RPMI8226 (cell line): ENCODE data around the gene SLC37A1.
"Not testable (repeated sequence)": the region's sequence is repeated elsewhere in the genome, so short reads cannot be mapped to it uniquely, and the experiment has no call there.

Experiments used
- DNase-seq: peaks from one replicate; pipeline ENCODE4 v3.0.0-alpha.2; 2015

Gene SLC37A1

GRCh38 chr21:42597487-42598158 lies 84.0 kb downstream of the SLC37A1 start:
- no peak for DNase-seq

GRCh38 chr21:42598159-42598735 lies 84.6 kb downstream of the SLC37A1 start:
- no peak for DNase-seq

GRCh38 chr21:42599486-42599885 lies 85.8 kb downstream of the SLC37A1 start:
- DNase-seq, result no peak

- DNase-seq, result no peak
These were observed 86.3 kb downstream of the SLC37A1 start for GRCh38 chr21:42599962-42600361.

- DNase-seq, result no peak
These were observed 88.0 kb downstream of the SLC37A1 start for GRCh38 chr21:42601656-42602055.

- no peak for DNase-seq
These were observed 93.5 kb downstream of the SLC37A1 start for GRCh38 chr21:42607102-42607501.

GRCh38 chr21:42607525-42608102 lies 94.0 kb downstream of the SLC37A1 start:
- no peak for DNase-seq

- no peak for DNase-seq
These were observed 94.8 kb downstream of the SLC37A1 start for GRCh38 chr21:42608446-42608845.

- no peak for DNase-seq
These were observed 96.2 kb downstream of the SLC37A1 start for GRCh38 chr21:42609811-42610210.

- DNase-seq, result no peak
These were observed 98.2 kb downstream of the SLC37A1 start for GRCh38 chr21:42611852-42612251.

GRCh38 chr21:42612390-42612789 lies 98.7 kb downstream of the SLC37A1 start:
- DNase-seq, result no peak

- no peak for DNase-seq
These were observed 100.1 kb downstream of the SLC37A1 start for GRCh38 chr21:42613756-42614155.

GRCh38 chr21:42614396-42614795 lies 100.7 kb downstream of the SLC37A1 start:
- DNase-seq, result no peak

- peak; percentile 24 for DNase-seq
These were observed 101.2 kb downstream of the SLC37A1 start for GRCh38 chr21:42614811-42615351.

- DNase-seq, result not testable (repeated sequence)
These were observed 101.7 kb downstream of the SLC37A1 start for GRCh38 chr21:42615377-42615776.

GRCh38 chr21:42615924-42616323 lies 102.3 kb downstream of the SLC37A1 start:
- DNase-seq, result no peak

- no peak for DNase-seq
These were observed 102.8 kb downstream of the SLC37A1 start for GRCh38 chr21:42616446-42616845.

- DNase-seq, result no peak
These were observed 103.3 kb downstream of the SLC37A1 start for GRCh38 chr21:42616941-42617340.

GRCh38 chr21:42617486-42617885 lies 103.8 kb downstream of the SLC37A1 start:
- no peak for DNase-seq

- DNase-seq, result peak; percentile 40
These were observed 105.1 kb downstream of the SLC37A1 start for GRCh38 chr21:42618707-42619102.

GRCh38 chr21:42619166-42619565 lies 105.5 kb downstream of the SLC37A1 start:
- no peak for DNase-seq

GRCh38 chr21:42619841-42620240 lies 106.2 kb downstream of the SLC37A1 start:
- DNase-seq, result no peak

GRCh38 chr21:42621166-42621818 lies 107.6 kb downstream of the SLC37A1 start:
- DNase-seq, result peak; percentile 42

GRCh38 chr21:42621819-42622177 lies 108.1 kb downstream of the SLC37A1 start:
- DNase-seq, result no peak
